NCI-H748 treated with DMSO at 0.1 percent for 48 hours (cell line): ENCODE measurements around the gene PSAT1.

Experiments
- DNase-seq: peaks from one replicate; lab custom pipeline; 2025; lab: John Stamatoyannopoulos, UW

PSAT1 gene

DNA sequence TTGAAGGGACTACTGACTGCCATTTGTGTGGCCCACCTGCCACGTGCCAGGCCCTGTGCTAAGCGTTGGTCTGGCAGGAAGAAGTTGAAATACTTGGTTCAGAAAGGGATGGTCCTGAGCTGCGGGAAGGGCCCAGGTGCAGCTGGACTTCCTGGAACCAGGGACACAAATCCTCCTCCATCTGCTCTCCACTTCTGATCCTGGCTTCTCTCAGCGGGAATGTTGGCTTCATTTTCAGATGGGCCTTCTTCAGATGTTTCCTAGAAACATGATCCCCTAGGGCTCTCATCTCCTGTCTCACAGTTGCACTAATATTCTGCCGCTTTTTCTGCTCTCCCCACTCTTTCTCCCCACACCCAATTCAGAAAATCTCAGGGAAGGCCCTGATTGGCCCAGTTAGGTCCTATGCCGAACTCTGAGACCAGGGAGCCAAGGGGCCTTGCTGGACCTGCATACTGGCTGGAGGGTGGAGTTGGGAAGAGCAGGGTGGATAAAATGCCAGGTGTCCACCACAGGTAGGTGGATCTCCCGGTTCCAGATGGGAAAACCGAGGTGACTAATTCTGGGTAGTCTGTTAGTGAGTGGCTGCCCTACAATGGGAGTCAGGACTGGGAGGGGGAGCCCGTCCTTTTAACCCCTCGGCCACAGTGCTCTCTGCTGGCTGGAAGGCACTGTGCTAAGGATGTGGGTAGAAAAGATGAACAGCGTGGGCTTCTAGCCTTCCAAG, 19.4 kb downstream of the PSAT1 start:
- no peak for DNase-seq

DNA sequence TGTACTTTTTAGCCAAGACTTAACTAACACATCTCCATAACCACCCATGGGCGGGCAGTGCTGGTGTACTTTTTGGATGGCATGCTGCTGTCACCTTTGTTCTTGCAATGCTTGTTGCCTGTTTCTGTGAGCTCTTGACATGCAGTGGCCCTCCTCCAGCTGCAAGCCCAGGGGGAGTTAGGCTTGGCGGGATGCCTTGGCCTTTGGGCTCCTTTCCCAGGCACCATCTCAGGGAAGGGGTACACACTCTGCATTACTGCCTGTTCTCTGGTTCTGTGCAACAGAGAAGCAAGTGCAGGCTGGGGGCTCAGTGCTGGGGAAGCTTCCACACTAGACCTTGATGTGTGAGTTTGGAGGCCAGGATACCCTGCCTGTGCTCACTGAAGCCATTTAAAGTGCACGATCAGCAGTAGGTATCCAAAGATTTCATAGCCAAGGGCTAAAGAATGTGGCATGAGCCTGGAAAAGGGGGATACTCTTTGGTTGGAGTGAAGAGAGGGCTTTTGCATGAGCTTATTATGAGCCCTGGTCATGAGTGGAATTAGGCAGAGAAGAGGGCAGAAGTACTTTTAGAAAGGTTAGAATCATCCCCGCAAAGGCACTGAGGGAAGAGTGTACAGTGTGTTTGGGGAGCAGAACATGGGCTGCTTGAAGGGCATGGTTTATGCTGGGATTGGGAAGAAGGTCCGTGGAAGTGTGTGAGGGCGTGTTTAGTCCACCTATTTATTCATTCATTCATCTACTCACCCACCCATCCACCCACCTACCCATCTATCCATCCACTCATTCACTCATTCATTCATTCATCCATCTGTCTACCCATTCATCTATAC, 22.5 kb downstream of the PSAT1 start:
- no peak for DNase-seq

DNA sequence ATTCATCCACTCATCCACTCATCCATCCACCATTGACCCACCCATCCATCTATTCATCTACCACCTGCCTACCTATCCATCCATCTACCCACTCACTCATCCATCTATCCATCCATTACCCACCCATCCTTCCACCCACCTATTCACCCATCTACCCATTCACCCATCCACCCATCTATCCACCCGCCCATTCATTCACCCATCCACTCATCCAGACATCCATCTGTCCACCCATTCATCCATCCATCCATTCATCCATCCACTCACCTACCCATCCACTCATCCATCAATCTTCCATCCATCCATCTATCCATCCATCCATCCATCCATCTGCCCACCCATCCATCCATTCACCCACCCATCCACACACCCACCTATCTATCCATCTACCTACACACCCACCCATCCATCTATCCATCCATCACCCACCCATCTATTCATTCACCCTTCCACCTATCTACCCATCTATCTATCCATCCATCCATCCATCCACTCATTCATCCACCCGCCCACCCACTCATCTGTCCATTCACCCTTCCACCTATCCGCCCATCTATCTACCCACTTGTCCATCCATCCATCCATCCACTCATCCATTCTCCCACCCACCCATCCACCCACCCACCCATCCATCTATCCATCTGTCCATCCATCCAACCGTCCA, 23.2 kb downstream of the PSAT1 start:
- DNase-seq: no peak

DNA sequence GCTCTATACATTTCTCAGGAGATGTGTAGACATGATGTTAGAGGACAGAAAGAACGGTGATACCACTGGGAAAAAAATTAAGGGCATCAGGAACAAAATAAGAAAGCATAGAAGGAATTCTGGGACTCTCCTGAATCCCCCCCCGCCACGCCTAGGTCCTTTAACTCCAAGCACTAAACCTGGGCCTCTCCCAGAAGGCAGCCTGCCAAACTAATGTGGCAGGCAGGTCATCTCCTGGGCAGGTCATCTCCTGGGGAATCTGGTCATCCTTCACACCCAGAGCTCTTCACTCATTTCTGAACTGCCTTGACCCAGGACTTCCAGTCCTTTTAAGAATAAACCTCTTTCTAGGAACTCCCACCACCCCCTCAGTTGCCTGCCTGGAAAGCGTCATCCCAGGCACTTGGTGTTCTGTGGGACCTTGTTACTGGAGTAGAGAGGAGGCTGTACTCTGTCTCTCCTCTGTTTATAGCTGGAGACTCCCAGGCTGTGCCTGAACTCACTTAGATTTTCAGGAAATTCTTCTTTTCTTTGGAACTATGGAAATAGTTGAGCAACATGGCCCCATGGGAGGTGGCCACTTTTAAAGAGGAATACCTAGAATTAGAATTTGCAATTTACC, 24.1 kb downstream of the PSAT1 start:
- no peak for DNase-seq

DNA sequence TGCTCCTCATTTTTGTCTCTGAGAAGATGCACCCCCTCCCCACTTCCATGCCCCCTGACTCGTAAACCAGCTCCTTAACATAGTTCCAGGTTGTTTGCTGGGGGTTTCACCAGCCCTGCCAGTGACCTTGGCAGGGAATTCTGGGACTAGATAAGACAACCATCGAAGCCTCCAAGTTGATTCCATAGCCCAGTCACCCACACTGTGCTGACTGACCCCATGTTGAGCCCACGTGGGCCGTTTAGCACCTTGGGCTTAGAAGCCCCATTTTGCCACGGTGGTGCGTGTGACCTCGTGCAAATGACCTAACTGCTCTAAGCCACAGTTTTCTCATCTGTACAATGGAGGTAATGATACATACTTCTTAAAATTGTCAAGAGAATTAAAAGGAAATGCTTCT, 24.6 kb downstream of the PSAT1 start:
- DNase-seq: no peak

DNA sequence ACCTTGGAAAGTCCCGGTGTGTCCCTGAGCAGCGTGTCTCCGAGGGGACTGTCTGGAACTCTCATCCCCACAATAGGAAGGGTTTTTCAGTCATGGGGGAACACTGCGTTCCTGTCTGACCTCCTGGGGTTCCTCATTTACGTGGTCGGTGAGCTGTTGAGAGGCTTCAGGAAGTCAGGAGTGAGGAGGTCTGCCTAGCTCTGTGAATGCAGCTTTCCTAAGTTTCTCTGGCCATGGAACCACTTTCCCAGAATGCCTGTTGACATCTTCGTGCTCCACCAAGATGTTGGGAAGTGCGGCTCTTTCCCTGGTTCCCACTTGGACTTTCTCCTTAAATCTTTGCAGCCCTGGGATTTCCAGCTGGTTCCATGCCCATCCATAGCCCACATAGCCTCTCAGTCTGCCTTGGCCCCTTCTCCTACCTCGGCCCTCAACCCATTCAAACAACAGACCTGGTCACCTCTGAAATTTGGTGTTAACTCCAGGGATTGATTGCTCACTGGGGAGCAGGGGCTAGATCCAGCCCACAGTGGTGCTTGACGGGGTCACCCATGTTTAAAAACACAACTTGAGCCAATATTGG, 27.2 kb downstream of the PSAT1 start:
- DNase-seq: no peak

DNA sequence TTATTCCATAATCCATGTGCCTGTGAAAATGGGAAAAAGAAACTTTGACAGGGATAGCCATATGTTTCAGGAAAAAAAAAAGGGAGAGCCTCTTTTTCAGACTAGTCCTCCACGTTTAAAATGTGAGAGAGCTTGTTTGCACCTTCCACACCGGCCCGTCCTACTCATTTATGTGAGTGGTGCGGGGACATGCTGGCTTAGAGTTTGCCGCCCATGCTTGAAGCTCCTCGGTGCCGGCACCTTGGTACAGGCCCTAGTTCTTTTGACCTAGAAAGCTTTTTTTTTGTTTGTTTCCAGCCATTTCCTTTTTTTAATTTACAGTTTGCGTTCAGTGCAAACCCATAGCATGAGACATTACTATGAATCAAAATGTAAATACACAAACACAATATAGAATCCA, 27.8 kb downstream of the PSAT1 start:
- DNase-seq: no peak

DNA sequence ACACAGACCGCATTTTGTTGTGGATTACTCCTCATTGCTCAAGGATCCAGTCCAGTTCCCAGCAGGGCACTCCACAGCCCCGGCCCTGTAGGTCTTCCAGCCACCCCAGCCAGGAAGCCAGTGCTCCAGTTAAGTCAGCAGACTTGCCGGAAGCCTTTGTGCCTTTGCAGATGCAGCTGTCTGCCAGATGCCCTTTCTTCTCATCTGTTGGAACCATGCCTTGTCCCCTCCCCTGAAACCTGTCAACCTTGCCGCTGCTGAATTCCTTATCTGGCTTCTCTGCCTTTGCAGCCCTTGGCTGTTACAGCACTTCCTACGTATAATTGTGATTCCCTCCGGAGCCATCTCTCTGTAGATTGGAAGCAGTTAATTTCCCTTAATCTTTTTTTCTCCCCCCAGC, 28.4 kb downstream of the PSAT1 start:
- DNase-seq: no peak

DNA sequence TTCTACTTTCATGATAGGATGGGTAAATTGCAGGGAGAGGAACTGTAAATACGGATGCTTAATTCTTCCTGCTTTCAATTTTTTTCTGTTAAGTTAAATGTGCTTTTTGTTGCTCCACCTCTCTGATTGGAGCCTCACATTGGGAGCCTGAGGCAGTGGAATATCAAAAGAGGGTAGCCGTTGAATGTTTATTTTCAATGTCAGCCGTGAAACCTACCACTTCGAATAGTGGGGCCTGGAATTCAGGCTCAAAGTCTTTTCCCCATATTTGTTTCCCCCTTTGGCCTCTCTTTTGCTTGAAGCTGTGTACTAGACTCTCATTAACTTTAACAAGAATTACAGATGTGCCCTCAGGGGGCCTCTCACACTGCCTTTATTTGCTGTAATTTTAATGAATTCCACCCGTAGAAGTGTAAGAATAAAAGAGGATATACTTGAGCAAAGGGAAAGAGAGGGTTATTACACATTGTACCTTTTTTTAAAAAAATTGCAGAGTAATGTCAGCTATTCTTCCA, 29.0 kb downstream of the PSAT1 start:
- DNase-seq: no peak

DNA sequence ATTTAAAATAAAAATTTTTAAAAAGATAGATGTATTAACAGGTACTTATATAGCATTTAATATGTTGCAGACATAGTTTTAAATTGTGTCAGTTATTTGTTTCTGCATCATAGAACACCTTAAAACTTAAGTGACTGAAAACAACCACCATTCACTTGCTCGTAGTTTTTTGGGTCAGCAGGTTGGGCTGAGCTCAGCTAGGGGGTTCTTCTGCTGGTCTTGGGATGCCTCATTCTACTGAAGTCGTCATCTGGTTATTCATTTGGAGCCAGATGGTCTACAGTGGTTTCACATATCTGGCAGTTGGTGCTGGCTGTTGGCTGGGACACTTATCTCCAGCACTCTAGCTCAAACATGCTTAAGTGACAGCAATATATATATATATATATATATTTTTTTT, 29.6 kb downstream of the PSAT1 start:
- no peak for DNase-seq

DNA sequence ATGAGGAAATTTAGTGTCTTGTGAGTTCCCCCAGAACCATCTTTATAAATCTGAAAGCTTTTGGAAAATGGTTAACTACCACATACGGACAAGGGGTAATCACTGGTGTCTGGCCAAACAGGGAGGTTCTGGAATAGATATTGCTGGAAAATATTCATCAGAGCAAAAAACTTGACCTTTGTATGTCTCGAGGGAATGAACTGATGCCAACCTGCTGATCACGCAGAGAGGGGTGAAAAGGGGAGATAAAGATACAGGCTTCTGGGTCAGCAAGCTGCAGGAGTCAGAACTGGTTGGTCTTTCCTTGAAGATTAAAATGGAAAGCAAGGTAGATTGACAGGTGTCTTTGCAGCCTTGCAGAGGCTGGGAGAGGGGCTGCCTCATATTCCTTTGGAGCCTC, 35.5 kb downstream of the PSAT1 start:
- no peak for DNase-seq

DNA sequence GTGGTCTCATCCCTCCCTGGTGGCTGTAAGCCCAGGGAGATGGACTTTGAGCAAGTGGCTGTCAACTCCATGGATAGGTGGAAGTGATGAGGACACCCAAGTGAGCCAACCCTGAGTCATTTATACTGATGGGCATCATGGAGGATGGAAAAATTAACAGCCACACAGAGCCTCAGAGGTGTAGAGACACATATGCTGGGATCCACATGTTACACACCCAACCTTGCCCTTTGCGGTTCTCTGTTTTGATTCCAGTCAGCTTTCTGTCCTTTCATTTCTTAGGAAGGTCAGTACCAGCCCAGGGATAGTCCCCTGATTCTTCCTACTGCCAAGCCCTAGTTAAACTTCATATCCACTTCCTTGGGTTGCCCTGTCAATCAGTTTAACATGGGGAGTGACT, 51.9 kb downstream of the PSAT1 start:
- DNase-seq: no peak

DNA sequence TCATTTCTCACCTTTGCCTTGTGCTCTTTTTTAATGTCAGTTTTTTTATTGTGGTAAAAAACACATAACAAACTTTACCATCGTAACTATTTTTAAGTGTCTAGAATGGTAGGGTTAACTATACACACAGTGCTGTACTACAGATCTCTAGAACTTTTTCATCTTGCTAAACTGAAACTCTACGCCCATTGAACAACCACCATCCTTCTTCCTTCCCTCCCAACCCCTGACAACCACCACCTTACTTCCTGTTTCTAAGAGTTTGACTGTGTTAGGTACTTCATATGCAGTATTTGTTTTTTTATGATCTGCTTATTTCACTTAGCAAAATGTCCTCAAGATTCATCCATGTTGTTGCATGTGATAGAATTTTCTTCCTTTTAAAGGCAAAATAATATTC, 54.9 kb downstream of the PSAT1 start:
- DNase-seq: no peak

DNA sequence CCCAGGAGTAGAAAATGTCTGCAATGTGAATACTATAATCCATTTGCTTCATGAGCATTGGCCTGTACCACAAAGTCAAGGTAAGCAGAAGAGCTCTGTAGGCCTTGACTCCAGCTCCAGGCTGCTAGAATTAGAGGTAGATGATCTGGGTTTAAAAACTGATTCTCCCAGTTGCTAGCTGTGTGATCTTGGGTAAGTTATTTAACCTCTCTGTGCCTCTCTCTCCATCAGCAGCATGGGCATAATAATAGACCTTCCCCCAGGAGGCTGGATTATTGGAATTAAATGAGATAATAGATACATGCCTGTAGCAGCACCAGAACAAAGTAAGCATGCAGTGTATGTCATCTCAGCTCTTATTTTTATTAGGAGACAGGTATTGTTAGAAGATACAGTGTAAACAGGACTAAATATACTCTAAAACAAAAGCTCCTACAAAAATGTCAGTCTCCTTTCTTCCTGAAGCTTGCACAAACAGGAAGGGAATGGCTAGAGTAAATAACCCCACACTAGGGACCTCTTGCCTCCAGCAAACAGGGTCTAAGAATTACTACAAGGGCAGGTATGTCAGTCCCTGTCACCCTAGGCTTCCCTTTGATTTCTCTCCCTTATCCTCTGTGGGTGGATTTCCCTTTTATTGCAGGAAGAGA, 57.5 kb downstream of the PSAT1 start:
- peak; percentile 20 for DNase-seq

DNA sequence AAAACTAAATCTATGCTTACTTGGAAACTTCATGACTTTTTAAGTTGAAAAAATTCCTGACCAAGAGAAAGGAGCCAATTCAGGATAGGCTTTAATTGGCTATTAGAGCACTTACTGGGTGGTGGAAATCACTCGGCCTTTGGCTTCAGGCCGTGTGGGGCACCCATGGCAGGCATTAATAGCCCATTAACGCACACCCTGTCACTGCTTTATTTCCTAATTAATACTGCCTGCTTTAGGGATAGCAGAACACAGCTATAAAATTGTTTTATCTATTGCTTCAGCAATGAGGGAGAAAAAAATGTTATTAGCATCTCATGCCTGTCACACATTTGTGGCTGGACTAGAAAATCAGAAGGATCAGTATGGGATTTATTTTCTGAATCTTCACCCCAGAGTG, 58.1 kb downstream of the PSAT1 start:
- DNase-seq: no peak

DNA sequence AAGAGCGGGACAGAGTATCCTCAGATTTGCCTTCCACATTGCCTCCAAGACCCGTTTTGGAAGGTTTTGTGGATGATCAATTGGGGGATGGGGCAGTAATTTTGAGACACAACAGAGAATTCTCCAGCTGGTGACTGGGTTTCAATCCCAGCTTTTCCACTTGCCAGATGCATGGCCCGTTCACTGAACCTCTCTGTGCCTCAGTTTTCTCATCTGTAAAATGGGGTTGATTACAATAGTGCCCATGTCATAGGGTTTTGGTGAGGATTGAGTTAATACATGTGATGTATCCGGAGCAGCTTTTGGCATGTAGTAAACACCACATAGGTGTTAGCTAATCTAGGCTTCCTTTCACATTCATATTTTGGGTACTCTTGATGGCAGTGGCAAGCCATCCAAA, 59.7 kb downstream of the PSAT1 start:
- DNase-seq: no peak

DNA sequence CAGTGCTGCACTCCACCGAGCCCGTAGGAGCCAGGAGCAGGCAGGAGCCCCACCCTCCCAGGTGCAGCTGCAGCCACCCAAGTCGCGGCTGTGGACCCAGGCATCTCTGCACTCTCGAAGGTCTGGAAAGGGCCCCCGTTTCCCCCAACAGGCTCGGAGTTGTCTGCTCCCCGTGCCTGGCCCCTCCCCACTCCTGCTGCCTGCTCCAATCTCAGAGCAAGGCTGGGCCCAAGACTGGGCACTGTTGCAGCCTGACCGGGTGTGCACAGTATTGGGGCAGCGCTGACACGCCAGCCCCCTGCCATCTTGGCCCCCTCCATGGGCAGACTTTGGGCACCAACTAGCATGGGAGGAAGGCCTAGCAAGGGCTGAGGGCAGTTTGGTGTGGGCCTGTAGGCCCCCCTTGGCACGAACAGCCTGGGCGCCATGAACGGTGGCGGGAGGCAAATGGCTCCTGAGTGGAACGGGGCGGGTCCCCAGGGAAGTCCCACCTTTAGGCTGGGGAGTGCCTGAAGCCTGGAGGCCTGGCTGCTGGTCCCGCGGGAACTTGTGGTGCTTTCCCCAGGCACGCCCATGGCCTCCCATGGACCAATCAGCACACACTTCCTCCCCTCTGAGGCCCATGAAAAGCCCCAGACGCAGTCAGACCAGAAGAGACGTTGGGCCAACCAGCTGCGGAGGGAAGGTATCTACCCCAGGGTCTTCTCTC, 60.4 kb downstream of the PSAT1 start:
- no peak for DNase-seq

DNA sequence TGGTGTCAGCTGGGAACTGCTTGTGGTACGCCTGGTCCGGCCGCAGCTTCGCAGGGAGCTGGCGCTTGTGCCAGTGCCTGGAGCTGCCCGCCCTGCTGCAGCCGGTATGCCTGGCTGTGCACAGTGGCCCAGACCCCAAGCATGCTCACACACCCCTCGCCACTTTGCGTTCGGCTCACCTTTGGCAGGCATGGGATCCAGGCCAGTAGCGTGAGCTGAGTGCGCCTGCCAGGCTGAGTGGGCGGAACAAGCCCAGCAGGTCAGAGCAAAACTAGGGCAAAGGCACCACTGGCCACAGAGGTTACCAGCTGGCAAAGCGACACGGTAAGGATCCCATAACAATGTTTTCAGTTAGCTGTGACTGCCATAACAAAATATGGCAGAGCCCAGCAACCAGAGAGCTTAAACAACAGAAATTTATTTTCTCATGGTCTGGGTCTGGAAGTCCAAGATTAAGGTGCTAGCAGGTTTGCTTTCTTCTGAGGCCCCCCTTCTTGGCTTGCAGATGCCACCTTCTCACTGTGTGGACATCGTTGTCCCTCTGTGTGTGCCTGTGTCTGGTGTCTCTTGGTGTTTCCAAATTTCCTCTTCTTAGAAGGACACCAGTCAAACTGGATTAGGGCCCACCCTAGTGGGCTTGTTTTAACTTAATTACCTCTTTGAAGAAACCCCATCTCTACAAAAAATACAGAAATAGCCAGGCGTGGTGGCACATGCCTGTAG, 61.6 kb downstream of the PSAT1 start:
- no peak for DNase-seq

DNA sequence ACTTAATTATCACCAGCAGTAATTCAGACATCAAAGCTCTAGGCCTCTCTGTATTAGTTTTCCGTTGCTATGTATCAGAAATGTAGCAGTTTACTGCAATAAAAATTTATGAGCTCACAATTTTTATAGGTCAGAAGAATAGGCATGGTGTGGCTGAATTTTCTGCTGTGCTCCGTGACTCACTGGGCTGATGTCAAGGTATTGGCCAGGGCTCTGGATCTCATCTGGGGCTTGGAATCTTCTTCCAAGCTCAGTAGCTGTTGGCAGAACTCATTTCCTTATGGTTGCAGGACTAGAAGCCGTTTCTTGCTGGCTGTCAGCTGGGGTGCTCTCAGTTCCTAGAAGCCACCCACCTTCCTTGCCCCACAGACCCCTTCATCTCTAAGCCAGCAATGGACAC, 66.3 kb downstream of the PSAT1 start:
- no peak for DNase-seq
